Frontal cortex (tissue), 4 donors: ENCODE results near the gene WDR53. TPM values are rescaled to one million over a fixed set of nuclear protein-coding genes. Genes with fewer than 3 reads are reported as not detected.
"Not testable (repeated sequence)": the region's sequence is repeated elsewhere in the genome, so short reads cannot be mapped to it uniquely, and the experiment has no call there.

Experiments
- DNase-seq, 2 donors: peaks; one replicate each; pipeline ENCODE4 v3.0.0; 2012; ENCODE audit warnings: low spot score in 2 of 2
- FAIRE-seq: peaks from 2 replicates; lab custom pipeline; 2012; peaks lifted over from hg19 to GRCh38; lab: Jason Lieb, UNC
- small RNA-seq: library from RNA; depleted of rRNA; stranded (forward); fragments of <200 nt; gene quantifications from one replicate; pipeline ENCODE3, GENCODE V24; 2014
- total RNA-seq: library from RNA; depleted of rRNA; stranded (reverse); fragments of >200 nt; gene quantifications from one replicate; pipeline ENCODE4 v1.2.3, GENCODE V29; 2014
- donor health status: control.
- donor health status: control.
- donor health status: control.

WDR53 gene
- total RNA-seq, 1 donor from 2014 or later, result 7.3 TPM

DNA sequence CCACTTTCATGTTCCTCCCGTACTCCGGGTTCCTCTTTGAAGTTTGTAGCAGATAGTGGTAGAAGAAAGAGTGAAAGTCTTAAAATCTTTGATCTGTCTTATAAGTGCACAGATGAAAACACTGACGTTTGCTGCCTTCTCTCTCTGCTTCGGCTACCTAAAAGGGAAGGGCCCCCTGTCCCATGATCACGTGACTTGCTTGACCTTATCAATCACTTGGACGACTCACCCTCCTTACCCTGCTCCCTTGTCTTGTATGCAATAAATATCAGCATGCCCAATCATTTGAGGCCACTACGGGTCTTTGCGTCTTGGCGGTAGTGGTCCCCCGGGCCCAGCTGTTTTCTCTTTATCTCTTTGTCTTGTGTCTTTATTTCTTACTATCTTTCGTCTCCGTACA is 47.1 kb downstream of the WDR53 start:
- not testable (repeated sequence) for FAIRE-seq, DNase-seq

- no peak for FAIRE-seq
- no peak for DNase-seq
Measured at GRCh38 chr3:196519718-196520082, 48.7 kb downstream of the WDR53 start.

GRCh38 chr3:196518966-196519717 is 49.2 kb downstream of the WDR53 start:
- DNase-seq (no peak), FAIRE-seq (no peak)

DNA sequence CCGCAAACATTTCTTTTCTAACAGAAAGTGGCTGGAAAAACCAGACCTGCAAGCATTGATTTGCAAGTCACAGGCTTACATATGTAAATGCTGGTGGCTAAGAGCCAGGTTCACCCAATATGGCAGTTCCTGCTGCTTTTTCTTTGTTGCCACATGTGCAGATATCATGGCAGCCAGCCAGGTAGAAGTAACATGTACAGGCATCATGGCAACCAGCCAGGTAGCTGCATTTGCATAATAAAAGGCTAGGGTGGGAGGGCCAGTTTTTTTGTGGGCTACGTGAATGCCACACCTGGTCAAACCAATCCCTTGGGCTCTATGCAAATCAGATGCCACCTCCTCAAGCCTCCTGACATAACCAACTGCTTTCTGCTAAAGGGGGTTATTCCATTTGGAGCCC is 50.4 kb downstream of the WDR53 start:
- FAIRE-seq (no peak), DNase-seq (no peak)

- no peak for FAIRE-seq
- DNase-seq, result no peak
Measured at GRCh38 chr3:196517162-196517800, 51.1 kb downstream of the WDR53 start.

GRCh38 chr3:196514913-196515621 is 53.3 kb downstream of the WDR53 start, which contains the start of gene SMCO1:
Gene SMCO1, minus strand, starts transcription at chr3:196515346. Its CDS starts 137 bp downstream, at chr3:196515209.
- no peak for DNase-seq
- FAIRE-seq, result no peak

DNA sequence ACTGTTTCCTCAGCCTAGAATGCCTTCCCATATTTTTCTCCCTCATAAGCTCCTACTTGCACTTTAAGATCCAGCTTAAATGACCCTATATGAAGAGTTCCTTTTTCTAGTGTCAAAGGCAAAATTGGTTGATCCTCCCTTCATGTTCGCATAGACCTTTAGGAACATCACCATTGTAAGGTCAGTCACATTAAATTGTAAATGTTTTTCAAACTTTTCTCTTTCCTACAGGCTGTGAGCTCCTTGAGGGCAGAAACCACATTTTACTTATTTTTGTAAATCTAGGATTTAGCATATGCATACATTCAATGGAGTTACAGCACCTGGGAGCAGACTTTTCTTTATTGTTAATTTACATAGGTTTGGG is 54.0 kb downstream of the WDR53 start:
- DNase-seq (no peak), FAIRE-seq (no peak)

DNA sequence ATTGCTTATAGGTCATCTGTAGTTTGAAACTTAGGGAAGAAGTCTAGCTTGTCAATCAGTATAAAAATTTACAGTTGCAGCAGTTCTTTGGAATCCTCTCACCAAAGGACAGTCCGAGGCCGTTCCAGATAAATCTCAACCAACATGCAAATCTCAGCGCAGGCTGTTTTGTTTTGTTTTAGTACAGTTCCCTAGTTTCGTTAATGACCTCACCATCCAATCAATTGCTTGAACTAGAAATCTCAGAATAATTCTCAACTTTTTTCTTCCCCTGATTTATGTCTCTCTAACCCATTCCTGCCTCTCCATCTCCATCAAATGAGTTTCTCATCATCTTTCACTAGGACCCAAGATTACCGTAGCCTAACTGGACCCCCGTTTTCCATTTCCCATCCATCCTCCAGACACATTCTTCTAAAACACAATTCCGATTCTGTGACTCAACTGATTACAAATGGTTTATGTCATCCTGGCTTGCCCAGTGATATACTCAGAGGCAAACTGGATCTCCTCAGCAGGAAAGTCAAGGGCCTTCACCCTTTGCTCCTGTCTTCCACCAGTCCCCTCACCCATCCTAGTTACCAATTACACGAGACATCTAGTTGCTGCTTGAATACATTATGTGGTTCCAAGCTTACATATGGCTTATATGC is 54.5 kb downstream of the WDR53 start:
- DNase-seq (no peak), FAIRE-seq (no peak)

- FAIRE-seq, DNase-seq: not testable (repeated sequence)
Measured at GRCh38 chr3:196511646-196512425, 56.5 kb downstream of the WDR53 start.

- not testable (repeated sequence) for FAIRE-seq, DNase-seq
Measured at GRCh38 chr3:196511108-196511507, 57.2 kb downstream of the WDR53 start.

DNA sequence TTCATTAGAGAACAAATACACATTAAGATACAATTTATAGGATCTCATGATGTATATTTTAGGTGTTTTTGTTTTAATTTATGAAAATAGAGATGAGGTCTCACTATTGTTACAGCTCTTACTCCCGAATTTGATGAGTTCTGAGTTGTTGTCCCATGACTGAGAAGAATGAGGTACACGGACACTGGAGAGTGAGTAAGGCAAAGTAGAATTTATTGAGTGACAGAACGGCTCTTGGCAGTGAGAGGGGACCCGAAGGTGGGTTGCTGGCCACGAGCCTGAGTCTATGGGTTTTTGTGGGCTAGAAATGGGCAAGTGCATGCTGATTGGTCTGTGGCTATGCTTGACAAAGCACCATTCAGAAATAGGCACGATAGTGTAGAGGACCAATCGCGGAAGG is 61.7 kb downstream of the WDR53 start:
- FAIRE-seq (no peak), DNase-seq (no peak)

DNA sequence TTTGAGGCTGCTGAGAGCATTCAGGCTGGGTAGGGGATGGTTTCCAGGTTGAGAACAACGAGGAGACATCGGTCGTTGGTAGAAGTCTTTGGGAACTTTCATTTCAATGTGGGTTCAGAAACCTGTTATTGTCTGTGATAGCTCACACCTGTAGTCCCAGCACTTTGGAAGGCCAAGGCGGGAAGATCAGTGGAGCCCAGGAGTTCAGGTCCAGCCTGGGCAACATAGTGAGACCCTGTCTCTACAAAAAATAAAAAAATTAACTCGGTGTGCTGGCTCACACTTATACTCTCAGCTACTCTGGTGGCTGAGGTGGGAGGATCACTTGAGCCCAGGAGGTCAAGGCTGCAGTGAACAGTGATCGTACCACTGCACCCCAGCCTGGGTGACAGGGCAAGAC is 63.8 kb downstream of the WDR53 start:
- FAIRE-seq (no peak), DNase-seq (no peak)

Small RNAs within 50 kb of the gene (small RNA-seq; reads per million reads assigned to genes)
- 0.15 reads per million for gene RPS29P3

Other genes starting within 250 kb of the WDR53 start
- not detected for gene TM4SF19, start 230.2 kb downstream of the WDR53 start, total RNA-seq
- 51.0 TPM for gene UBXN7, start 136.1 kb downstream of the WDR53 start, total RNA-seq
- gene RNF168, start 64.8 kb downstream of the WDR53 start, total RNA-seq, result 26.9 TPM
- not detected for gene SMCO1, start 53.2 kb downstream of the WDR53 start, total RNA-seq
- gene FBXO45, start 106 bp upstream of the WDR53 start, total RNA-seq, result 43.6 TPM
- 0.82 TPM for gene NRROS, start 71.1 kb upstream of the WDR53 start, total RNA-seq
- 10.6 TPM for gene CEP19, start 143.7 kb upstream of the WDR53 start, total RNA-seq
- gene PIGX, start 143.8 kb upstream of the WDR53 start, total RNA-seq, result 59.9 TPM
- 48.1 TPM for gene PAK2, start 171.3 kb upstream of the WDR53 start, total RNA-seq